ENCODE data around the gene STXBP1.

The STXBP1 gene

DNA sequence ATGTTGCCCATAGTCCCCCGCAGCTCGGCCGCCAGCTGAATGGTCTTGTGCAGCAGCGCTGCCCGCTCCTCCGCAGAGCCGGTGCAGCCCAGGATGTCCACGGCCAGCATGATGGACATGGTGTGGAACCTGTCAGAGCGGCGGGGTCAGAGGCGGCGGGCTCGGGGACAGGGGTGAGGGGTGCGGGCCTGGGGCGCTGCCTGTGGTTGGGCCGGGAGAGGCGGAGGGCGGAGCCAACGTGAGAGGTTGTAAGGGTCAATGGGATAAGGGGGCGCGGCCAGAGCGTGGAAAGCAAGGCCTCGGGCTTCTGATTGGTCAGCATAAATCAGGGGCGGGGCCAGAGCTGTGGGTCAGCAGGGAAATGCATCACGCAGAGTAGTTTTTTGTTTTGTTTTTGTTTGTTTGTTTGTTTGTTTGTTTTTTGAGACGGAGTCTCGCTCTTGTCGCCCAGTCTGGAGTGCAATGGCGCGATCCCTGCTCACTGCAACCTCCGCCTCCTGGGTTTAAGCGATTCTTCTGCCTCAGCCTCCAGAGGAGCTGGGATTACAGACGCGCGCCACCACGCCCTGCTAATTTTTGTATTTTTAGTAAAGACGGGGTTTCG lies 129.9 kb downstream of the STXBP1 start:
- DNase-seq: no peak
